Suprapubic skin (tissue), 4 donors: ENCODE results near the gene NPLOC4. TPM values are rescaled to one million over a fixed set of nuclear protein-coding genes. Genes with fewer than 3 reads are reported as not detected.

Experiments
- DNase-seq, 2 donors: peaks; one replicate each; pipeline ENCODE4 v3.0.0-alpha.2; 2019; ENCODE audit warnings: low spot score in 2 of 2
- H3K27ac ChIP-seq: fragments of 200-600 bp; sonication (generic); one replicate; pipeline ENCODE4 v1.5.1; 2019
- H3K27me3 ChIP-seq: fragments of 200-600 bp; sonication (generic); one replicate; pipeline ENCODE4 v1.5.1; 2019
- H3K36me3 ChIP-seq: fragments of 200-600 bp; sonication (generic); one replicate; pipeline ENCODE4 v1.5.1; 2019
- H3K4me1 ChIP-seq: fragments of 200-600 bp; sonication (generic); one replicate; pipeline ENCODE4 v1.5.1; 2019
- H3K4me3 ChIP-seq: fragments of 200-600 bp; sonication (generic); one replicate; pipeline ENCODE4 v1.5.1; 2019; ENCODE audit warnings: mild to moderate bottlenecking
- H3K9me3 ChIP-seq: fragments of 200-600 bp; sonication (generic); one replicate; pipeline ENCODE4 v1.5.1; 2019
- CTCF ChIP-seq, 2 donors: fragments of 200-600 bp in 1 of 2; fragments of 450-650 bp in 1 of 2; sonication (generic) in 1 of 2; IDR thresholded peaks; one replicate each; pipeline ENCODE4 v1.5.1; 2016 to 2019; ENCODE audit warnings: antibody characterized with exemption in 2 of 2, mild to moderate bottlenecking in 1 of 2, moderate library complexity in 1 of 2
- EP300 ChIP-seq: sonication (generic); formaldehyde crosslinking; IDR thresholded peaks from one replicate; pipeline ENCODE4 v1.6.1; 2017; ENCODE audit warnings: antibody characterized with exemption
- POLR2A ChIP-seq, 2 donors: fragments of 450-650 bp; IDR thresholded peaks; one replicate each; pipeline ENCODE4 v1.6.1; 2017; ENCODE audit warnings: antibody characterized with exemption in 2 of 2, mild to moderate bottlenecking in 2 of 2, moderate library complexity in 2 of 2
- POLR2AphosphoS5 ChIP-seq, 3 donors: sonication (generic); formaldehyde crosslinking; IDR thresholded peaks; one replicate each; pipeline ENCODE4 v1.6.1; 2017; ENCODE audit warnings: antibody characterized with exemption in 3 of 3
- WGBS: methylation state at CpG from one replicate; pipeline ENCODE4 v1.1.5; 2018; 5-methylcytosine and 5-hydroxymethylcytosine counted together
- total RNA-seq, 4 donors: library from RNA; depleted of rRNA; stranded (reverse); fragments of >200 nt; gene quantifications; one replicate each; pipeline ENCODE4 v1.1.0, GENCODE V29; 2016

The NPLOC4 gene
- total RNA-seq, 4 donors from 2014 or later = 77.1 to 115 (median 91.7) TPM

- H3K27ac ChIP-seq = no peak overlapping the region
- 91% methylated on average over 6 of the region's 16 CpGs for WGBS
- H3K4me1 ChIP-seq = no peaks in the 10 kb centered on the region
- H3K36me3 ChIP-seq = peaks cover 89% of the 10 kb centered on the region
- no peaks in the 10 kb centered on the region for H3K27me3 ChIP-seq
- TF ChIP-seq POLR2A (IDR thresholded peaks at IDR 0.05) = no peak
- no peak for TF ChIP-seq CTCF (IDR thresholded peaks at IDR 0.05)
- TF ChIP-seq POLR2AphosphoS5 (IDR thresholded peaks at IDR 0.05) = no peak
- TF ChIP-seq EP300 = no peak
- no peak overlapping the region for H3K4me3 ChIP-seq
- H3K9me3 ChIP-seq = no peaks in the 10 kb centered on the region
- no peak for DNase-seq
Observed at GRCh38 chr17:81544281-81544974, 92.5 kb downstream of the NPLOC4 start.

GRCh38 chr17:81543756-81544155, 93.2 kb downstream of the NPLOC4 start:
- no peak for TF ChIP-seq CTCF (IDR thresholded peaks at IDR 0.05)
- TF ChIP-seq POLR2AphosphoS5 (IDR thresholded peaks at IDR 0.05) = no peak
- TF ChIP-seq EP300 = no peak
- no peak for TF ChIP-seq POLR2A (IDR thresholded peaks at IDR 0.05)
- H3K36me3 ChIP-seq = peaks cover 91% of the 10 kb centered on the region
- WGBS = 96% methylated on average over 7 of the region's 15 CpGs
- no peaks in the 10 kb centered on the region for H3K4me1 ChIP-seq
- no peak overlapping the region for H3K27ac ChIP-seq
- no peak overlapping the region for H3K4me3 ChIP-seq
- H3K27me3 ChIP-seq = no peaks in the 10 kb centered on the region
- DNase-seq = no peak
- H3K9me3 ChIP-seq = no peaks in the 10 kb centered on the region

GRCh38 chr17:81543339-81543675, 93.6 kb downstream of the NPLOC4 start:
- no peak for DNase-seq
- H3K4me1 ChIP-seq = no peaks in the 10 kb centered on the region
- no peak overlapping the region for H3K4me3 ChIP-seq
- TF ChIP-seq EP300 (no peak), POLR2A (IDR thresholded peaks at IDR 0.05) (no peak), POLR2AphosphoS5 (IDR thresholded peaks at IDR 0.05) (no peak), CTCF (IDR thresholded peaks at IDR 0.05) (no peak)
- H3K27me3 ChIP-seq = no peaks in the 10 kb centered on the region
- 50% methylated on average over 2 of the region's 14 CpGs for WGBS
- peaks cover 90% of the 10 kb centered on the region for H3K36me3 ChIP-seq
- H3K9me3 ChIP-seq = no peaks in the 10 kb centered on the region
- H3K27ac ChIP-seq = no peak overlapping the region

GRCh38 chr17:81542431-81543338, 94.2 kb downstream of the NPLOC4 start:
- Histone ChIP-seq H3K27me3 (peaks cover 2% of the 10 kb centered on the region), H3K27ac (no peak overlapping the region), H3K4me3 (no peak overlapping the region), H3K4me1 (peaks cover 2% of the 10 kb centered on the region), H3K9me3 (no peaks in the 10 kb centered on the region), H3K36me3 (peaks cover 84% of the 10 kb centered on the region)
- 85% methylated on average over 14 of the region's 15 CpGs for WGBS
- TF ChIP-seq POLR2AphosphoS5 (IDR thresholded peaks at IDR 0.05) (no peak), POLR2A (IDR thresholded peaks at IDR 0.05) (no peak), CTCF (IDR thresholded peaks at IDR 0.05) (no peak)
- DNase-seq = no peak

- peaks cover 68% of the 10 kb centered on the region for H3K36me3 ChIP-seq
- H3K27me3 ChIP-seq = peaks cover 18% of the 10 kb centered on the region
- peaks cover 18% of the 10 kb centered on the region for H3K4me1 ChIP-seq
- TF ChIP-seq EP300 (no peak), POLR2AphosphoS5 (IDR thresholded peaks at IDR 0.05) (no peak)
- H3K9me3 ChIP-seq = no peaks in the 10 kb centered on the region
- no peak for DNase-seq
- H3K4me3 ChIP-seq = no peak overlapping the region
- 91% methylated on average over 15 of the region's 17 CpGs for WGBS
- H3K27ac ChIP-seq = no peak overlapping the region
Observed at GRCh38 chr17:81541123-81541522, 95.8 kb downstream of the NPLOC4 start.
